ENCODE data around the gene FARS2.

GRCh38 chr6:5737460-5737859, 476.1 kb downstream of the FARS2 start:
- no peak for TF ChIP-seq TCF7L2 (IDR thresholded peaks at IDR 0.05; ENCODE audit: borderline replicate concordance, low read depth, low read length)
- no peak for TF ChIP-seq CTCF (tag by site-specific recombination; IDR thresholded peaks at IDR 0.05)
- TF ChIP-seq HOXD13 (CRISPR knock-in tag; IDR thresholded peaks at IDR 0.05; ENCODE audit: borderline replicate concordance): no peak
- TF ChIP-seq, protein P1, sequence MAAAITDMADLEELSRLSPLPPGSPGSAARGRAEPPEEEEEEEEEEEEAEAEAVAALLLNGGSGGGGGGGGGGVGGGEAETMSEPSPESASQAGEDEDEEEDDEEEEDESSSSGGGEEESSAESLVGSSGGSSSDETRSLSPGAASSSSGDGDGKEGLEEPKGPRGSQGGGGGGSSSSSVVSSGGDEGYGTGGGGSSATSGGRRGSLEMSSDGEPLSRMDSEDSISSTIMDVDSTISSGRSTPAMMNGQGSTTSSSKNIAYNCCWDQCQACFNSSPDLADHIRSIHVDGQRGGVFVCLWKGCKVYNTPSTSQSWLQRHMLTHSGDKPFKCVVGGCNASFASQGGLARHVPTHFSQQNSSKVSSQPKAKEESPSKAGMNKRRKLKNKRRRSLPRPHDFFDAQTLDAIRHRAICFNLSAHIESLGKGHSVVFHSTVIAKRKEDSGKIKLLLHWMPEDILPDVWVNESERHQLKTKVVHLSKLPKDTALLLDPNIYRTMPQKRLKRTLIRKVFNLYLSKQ (tag by site-specific recombination; IDR thresholded peaks at IDR 0.05; ENCODE audit: borderline replicate concordance): no peak
